ENCODE measurements around the gene RNF180. TPM values are rescaled to one million over a fixed set of nuclear protein-coding genes. Genes with fewer than 3 reads are reported as not detected.

The RNF180 gene
- total and polyA plus RNA-seq, 2 of the 8 experiments (the other 6 are each of a cell fraction or from before 2014, with no cell fraction given): 0.39 to 2.3 TPM

DNA sequence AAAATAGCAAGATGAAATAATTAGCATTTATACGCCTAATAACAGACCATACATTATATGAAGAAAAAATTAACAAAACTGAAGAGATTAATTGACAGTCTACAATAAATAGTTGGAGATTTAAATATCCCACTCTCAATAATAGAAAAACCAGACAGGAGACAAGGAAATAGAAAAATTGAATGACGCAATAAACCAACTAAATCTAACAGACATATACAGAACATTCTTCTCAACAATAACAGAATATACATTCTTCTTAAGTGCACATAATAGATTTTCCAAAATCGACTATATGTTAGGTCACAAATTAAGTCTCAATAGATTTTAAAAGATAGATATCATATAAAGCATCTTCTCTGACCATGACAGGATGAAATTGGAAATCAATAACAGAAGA, 25.6 kb upstream of the RNF180 start (continued):
- TF ChIP-seq TBP (IDR thresholded peaks at IDR 0.05; ENCODE audit: low read depth, low read length): no peak
- TF ChIP-seq, protein P1, sequence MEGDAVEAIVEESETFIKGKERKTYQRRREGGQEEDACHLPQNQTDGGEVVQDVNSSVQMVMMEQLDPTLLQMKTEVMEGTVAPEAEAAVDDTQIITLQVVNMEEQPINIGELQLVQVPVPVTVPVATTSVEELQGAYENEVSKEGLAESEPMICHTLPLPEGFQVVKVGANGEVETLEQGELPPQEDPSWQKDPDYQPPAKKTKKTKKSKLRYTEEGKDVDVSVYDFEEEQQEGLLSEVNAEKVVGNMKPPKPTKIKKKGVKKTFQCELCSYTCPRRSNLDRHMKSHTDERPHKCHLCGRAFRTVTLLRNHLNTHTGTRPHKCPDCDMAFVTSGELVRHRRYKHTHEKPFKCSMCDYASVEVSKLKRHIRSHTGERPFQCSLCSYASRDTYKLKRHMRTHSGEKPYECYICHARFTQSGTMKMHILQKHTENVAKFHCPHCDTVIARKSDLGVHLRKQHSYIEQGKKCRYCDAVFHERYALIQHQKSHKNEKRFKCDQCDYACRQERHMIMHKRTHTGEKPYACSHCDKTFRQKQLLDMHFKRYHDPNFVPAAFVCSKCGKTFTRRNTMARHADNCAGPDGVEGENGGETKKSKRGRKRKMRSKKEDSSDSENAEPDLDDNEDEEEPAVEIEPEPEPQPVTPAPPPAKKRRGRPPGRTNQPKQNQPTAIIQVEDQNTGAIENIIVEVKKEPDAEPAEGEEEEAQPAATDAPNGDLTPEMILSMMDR (IDR thresholded peaks at IDR 0.05; ENCODE audit: control extremely low read depth in 1 of 3, insufficient read depth in 1 of 3, low read depth in 1 of 3, low read length in 3 of 3): no peak
